Stimulated activated naive B cell treated with anti-CD40 and anti-IgM and Interleukin-4, amounts not matched to agents 10 μg/mL and 1 μg/mL and 100 μg/mL, for 72 hours (primary cell): ENCODE results near the gene FAM111A.

ENCODE experiments used
- ATAC-seq, 2 donors: fragments of 150-1000 bp; cut with Tn5 transposase; replicated peaks; 2 replicates each; pipeline ENCODE4 v1.10.0; 2021; ENCODE audit warnings: moderate library complexity in 1 of 2
- DNase-seq: peaks from one replicate; pipeline ENCODE4 v3.0.0; 2021
- H3K27ac Mint-ChIP-seq: one replicate; pipeline ENCODE4 v1.8.0; 2022; ENCODE audit warnings: mild to moderate bottlenecking, mixed read lengths
- H3K27me3 Mint-ChIP-seq, 2 donors: one replicate each; pipeline ENCODE4 v1.8.0; 2022; ENCODE audit warnings: mixed read lengths in 2 of 2
- H3K36me3 Mint-ChIP-seq, 2 donors: one replicate each; pipeline ENCODE4 v1.8.0; 2022; ENCODE audit warnings: mixed read lengths in 2 of 2, mild to moderate bottlenecking in 1 of 2
- H3K4me1 Mint-ChIP-seq, 2 donors: one replicate each; pipeline ENCODE4 v1.8.0; 2022; ENCODE audit warnings: mixed read lengths in 2 of 2, mild to moderate bottlenecking in 1 of 2
- H3K4me3 Mint-ChIP-seq, 2 donors: one replicate each; pipeline ENCODE4 v1.8.0; 2022; ENCODE audit warnings: mild to moderate bottlenecking in 2 of 2, mixed read lengths in 2 of 2, moderate library complexity in 1 of 2
- H3K9me3 Mint-ChIP-seq, 2 donors: one replicate each; pipeline ENCODE4 v1.8.0; 2022; ENCODE audit warnings: mixed read lengths in 2 of 2, mild to moderate bottlenecking in 1 of 2

The FAM111A gene

GRCh38 chr11:59157433-59157832 lies 14.8 kb downstream of the FAM111A start:
- ATAC-seq (peak in 1 of 2 donors; percentile 5), DNase-seq (no peak)
- Mint-ChIP-seq H3K36me3 (peaks cover 0 to 4% of the 10 kb centered on the region in 2 donors), H3K27ac (no peak overlapping the region), H3K4me3 (no peak overlapping the region), H3K4me1 (peaks cover 17 to 24% of the 10 kb centered on the region in 2 donors), H3K27me3 (no peaks in the 10 kb centered on the region), H3K9me3 (no peaks in the 10 kb centered on the region)

DNA sequence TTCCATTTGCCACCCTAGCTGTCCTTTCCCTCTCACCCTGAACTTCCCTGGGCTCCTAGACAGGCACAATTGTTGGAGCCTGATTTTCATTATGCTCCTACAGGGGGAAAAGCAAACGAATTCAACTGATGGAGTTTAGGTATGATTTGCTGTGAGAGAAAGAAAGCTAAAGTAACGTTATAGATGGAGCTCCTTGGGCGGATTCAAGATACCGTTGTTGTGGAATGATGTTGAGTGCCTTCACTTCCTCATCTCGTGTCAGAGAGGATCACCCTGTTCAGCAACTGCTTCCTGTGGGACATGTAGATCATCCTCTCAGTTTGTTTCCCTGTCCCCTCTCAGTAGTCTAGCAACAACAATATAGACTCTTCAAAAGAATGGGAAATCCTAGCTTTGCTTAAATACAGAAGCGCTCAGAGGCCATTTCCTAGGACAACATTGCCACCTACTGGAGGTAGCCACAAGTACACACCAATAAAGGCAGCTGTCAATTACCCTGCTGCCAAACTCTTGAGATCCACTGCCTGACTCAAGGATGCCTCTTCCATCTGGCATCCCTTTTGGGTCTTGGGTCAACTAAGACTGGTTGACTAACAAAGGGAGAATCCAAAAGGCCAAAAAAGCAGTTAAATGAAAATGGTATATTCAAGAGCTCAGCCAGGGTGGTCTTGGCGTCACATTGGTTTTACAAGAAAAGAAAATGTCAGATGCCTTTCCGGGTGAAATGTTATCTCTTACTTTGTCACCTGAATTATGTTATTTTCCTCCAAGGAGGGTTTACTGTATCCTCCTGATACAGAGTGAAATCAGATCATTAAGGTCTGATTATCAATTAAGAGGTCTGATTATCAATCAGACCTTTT lies 15.8 kb downstream of the FAM111A start:
- Mint-ChIP-seq H3K27me3 (no peaks in the 10 kb centered on the region), H3K4me1 (peaks cover 13 to 19% of the 10 kb centered on the region in 2 donors), H3K9me3 (no peaks in the 10 kb centered on the region), H3K36me3 (no peaks in the 10 kb centered on the region), H3K27ac (peak overlapping the region; percentile 85), H3K4me3 (peak overlapping the region; percentile 47 to 62)
- ATAC-seq (peak; percentile 94 to 97), DNase-seq (no peak)

GRCh38 chr11:59164028-59164427 lies 21.4 kb downstream of the FAM111A start:
- H3K4me1 Mint-ChIP-seq: no peaks in the 10 kb centered on the region
- ATAC-seq: no peak
- H3K27me3 Mint-ChIP-seq: no peaks in the 10 kb centered on the region
- DNase-seq: no peak
- H3K9me3 Mint-ChIP-seq: no peaks in the 10 kb centered on the region
- H3K36me3 Mint-ChIP-seq: no peaks in the 10 kb centered on the region
- H3K27ac Mint-ChIP-seq: no peak overlapping the region
- H3K4me3 Mint-ChIP-seq: no peak overlapping the region

GRCh38 chr11:59171508-59172322 lies 29.1 kb downstream of the FAM111A start, which contains the start of gene DTX4:
TSS of gene DTX4 (plus strand) at chr11:59172132. CDS start at chr11:59172596, 464 bp downstream.
- peak within 1 kb of the TSS; percentile 87 to 92 for H3K4me3 Mint-ChIP-seq
- no peaks in the 10 kb centered on the region for H3K27me3 Mint-ChIP-seq
- peak; percentile 83 for DNase-seq
- H3K36me3 Mint-ChIP-seq: peaks cover 0 to 2% of the 10 kb centered on the region in 2 donors
- H3K4me1 Mint-ChIP-seq: peaks cover 26 to 29% of the 10 kb centered on the region in 2 donors
- peak; percentile 82 to 84 for ATAC-seq
- peak within 1 kb of the TSS; percentile 93 for H3K27ac Mint-ChIP-seq
- H3K9me3 Mint-ChIP-seq: no peaks in the 10 kb centered on the region

- DNase-seq: peak; percentile 31
- Mint-ChIP-seq H3K36me3 (peaks cover 3 to 10% of the 10 kb centered on the region in 2 donors), H3K27ac (peak overlapping the region; percentile 93), H3K4me1 (peaks cover 29 to 30% of the 10 kb centered on the region in 2 donors), H3K27me3 (no peaks in the 10 kb centered on the region), H3K9me3 (no peaks in the 10 kb centered on the region), H3K4me3 (peak overlapping the region; percentile 87 to 92)
- peak; percentile 36 to 39 for ATAC-seq
Observed at GRCh38 chr11:59172345-59173079, 29.9 kb downstream of the FAM111A start.

- H3K27ac Mint-ChIP-seq: peak overlapping the region; percentile 93
- DNase-seq (no peak), ATAC-seq (peak in 1 of 2 donors; percentile 2)
- peaks cover 29 to 30% of the 10 kb centered on the region in 2 donors for H3K4me1 Mint-ChIP-seq
- peak overlapping the region; percentile 87 to 92 for H3K4me3 Mint-ChIP-seq
- no peaks in the 10 kb centered on the region for H3K9me3 Mint-ChIP-seq
- H3K36me3 Mint-ChIP-seq: peaks cover 6 to 18% of the 10 kb centered on the region in 2 donors
- H3K27me3 Mint-ChIP-seq: no peaks in the 10 kb centered on the region
Observed at GRCh38 chr11:59173080-59173963, 30.7 kb downstream of the FAM111A start.

DNA sequence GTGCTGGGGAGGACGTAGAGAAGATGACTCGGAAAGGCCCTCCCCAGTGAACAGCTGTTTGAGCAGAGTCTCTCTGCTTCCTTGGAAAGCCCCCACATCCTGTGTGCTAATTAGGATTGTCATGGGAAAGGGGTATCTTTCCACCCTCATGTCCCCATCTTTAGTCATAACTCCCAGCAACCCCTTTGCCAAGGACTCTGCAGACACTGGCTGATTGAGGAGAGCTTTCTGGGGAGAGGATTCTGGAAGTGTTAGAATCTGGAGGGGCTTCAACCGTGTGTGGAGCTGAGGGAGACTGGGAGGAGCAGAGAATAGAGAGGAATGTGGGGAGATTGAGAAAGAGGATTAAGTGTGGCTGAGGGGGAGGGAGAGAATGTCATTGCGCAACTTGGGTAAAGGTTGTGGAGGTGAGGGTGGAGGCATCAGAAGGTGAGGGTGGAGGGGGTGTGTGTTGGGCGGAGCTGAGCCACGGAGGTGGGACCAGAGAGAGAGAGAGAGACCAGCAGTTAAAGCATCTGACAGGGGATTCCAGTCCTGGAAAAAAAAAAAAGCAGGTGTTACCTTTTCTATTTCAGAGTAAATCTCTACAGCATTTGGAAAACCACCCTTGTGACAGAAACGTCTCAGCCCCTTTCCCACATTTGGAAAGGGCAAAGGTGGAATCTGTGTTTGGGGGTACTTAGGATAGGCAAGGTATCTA lies 31.5 kb downstream of the FAM111A start:
- H3K4me3 Mint-ChIP-seq: peak overlapping the region; percentile 54 to 92
- H3K27me3 Mint-ChIP-seq: no peaks in the 10 kb centered on the region
- H3K36me3 Mint-ChIP-seq: peaks cover 11 to 23% of the 10 kb centered on the region in 2 donors
- DNase-seq (no peak), ATAC-seq (no peak)
- peaks cover 3 to 5% of the 10 kb centered on the region in 2 donors for H3K9me3 Mint-ChIP-seq
- peak overlapping the region; percentile 1 for H3K27ac Mint-ChIP-seq
- H3K4me1 Mint-ChIP-seq: peaks cover 29 to 33% of the 10 kb centered on the region in 2 donors

DNA sequence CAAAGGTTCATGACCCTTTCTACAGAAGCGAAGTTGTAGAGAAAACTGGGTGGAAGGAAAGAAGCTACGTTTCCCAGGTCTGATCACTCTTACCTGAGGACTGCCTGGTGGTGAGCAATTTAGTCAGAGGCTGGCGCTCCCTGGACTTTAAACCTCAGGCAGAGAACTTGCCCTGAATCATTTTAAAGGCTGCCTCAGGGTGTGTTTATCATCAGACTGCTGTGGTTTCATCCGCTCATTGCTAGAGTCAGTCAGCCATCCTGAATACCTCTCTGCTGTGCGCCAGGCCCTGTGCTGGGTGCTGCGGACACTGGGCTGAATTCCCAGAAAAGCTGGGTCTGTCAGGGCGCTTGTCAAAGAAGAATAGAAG lies 32.0 kb downstream of the FAM111A start:
- Mint-ChIP-seq H3K27ac (no peak overlapping the region), H3K4me3 (no peak overlapping the region), H3K36me3 (peaks cover 15 to 28% of the 10 kb centered on the region in 2 donors), H3K4me1 (peaks cover 29 to 33% of the 10 kb centered on the region in 2 donors), H3K9me3 (peaks cover 7 to 9% of the 10 kb centered on the region in 2 donors), H3K27me3 (no peaks in the 10 kb centered on the region)
- DNase-seq (no peak), ATAC-seq (peak in 1 of 2 donors; percentile 15)

DNA sequence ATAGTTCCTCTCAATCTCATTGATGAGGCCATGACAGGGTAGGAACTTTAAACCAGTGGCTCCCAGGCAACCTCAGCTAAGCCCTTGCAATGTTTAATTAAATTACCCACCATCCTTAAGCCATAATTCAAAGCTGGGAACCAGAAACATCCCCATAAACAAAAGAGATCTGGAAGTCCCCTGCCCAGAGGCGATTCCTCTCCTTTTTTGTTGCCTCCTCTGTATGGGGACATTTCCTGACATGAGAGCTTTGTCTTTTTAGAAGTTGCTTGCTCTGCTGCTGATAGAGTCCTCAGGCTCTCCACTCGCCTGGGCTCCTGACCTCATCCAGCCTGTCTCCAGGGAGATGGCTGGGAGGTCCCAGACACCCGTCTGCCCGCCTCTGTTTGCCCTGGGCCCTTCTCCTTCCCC lies 32.4 kb downstream of the FAM111A start:
- Mint-ChIP-seq H3K9me3 (peaks cover 8 to 11% of the 10 kb centered on the region in 2 donors), H3K4me3 (no peak overlapping the region), H3K27me3 (no peaks in the 10 kb centered on the region), H3K4me1 (peaks cover 29 to 35% of the 10 kb centered on the region in 2 donors), H3K36me3 (peaks cover 16 to 32% of the 10 kb centered on the region in 2 donors), H3K27ac (no peak overlapping the region)
- ATAC-seq (no peak), DNase-seq (no peak)

GRCh38 chr11:59176330-59176729 lies 33.7 kb downstream of the FAM111A start:
- Mint-ChIP-seq H3K9me3 (peaks cover 8 to 11% of the 10 kb centered on the region in 2 donors), H3K27ac (no peak overlapping the region), H3K36me3 (peaks cover 16 to 35% of the 10 kb centered on the region in 2 donors), H3K4me3 (no peak overlapping the region), H3K4me1 (peaks cover 29 to 39% of the 10 kb centered on the region in 2 donors), H3K27me3 (no peaks in the 10 kb centered on the region)
- DNase-seq (no peak), ATAC-seq (no peak)

DNA sequence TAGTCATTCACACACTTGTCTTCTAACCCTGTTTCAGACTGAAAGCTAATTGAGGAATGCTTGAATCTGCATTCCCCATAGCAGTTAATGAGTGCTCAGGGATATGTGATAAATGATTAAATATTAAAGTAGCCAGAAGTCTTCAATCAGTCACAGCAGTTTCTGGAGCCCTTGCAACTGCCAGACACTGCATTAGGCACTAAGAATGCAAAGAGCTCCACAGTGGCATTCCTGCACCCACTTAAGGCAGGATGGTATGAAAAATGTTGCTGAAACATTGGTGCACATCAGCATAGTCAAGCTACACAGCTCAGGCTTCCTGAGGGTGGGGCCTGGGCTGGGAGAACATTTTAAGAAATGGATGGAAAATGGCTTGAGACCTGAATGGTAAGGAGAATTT lies 35.7 kb downstream of the FAM111A start:
- peaks cover 24 to 36% of the 10 kb centered on the region in 2 donors for H3K4me1 Mint-ChIP-seq
- DNase-seq (no peak), ATAC-seq (no peak)
- peaks cover 23 to 45% of the 10 kb centered on the region in 2 donors for H3K36me3 Mint-ChIP-seq
- no peak overlapping the region for H3K27ac Mint-ChIP-seq
- no peaks in the 10 kb centered on the region for H3K27me3 Mint-ChIP-seq
- H3K9me3 Mint-ChIP-seq: peaks cover 8 to 11% of the 10 kb centered on the region in 2 donors
- no peak overlapping the region for H3K4me3 Mint-ChIP-seq

DNA sequence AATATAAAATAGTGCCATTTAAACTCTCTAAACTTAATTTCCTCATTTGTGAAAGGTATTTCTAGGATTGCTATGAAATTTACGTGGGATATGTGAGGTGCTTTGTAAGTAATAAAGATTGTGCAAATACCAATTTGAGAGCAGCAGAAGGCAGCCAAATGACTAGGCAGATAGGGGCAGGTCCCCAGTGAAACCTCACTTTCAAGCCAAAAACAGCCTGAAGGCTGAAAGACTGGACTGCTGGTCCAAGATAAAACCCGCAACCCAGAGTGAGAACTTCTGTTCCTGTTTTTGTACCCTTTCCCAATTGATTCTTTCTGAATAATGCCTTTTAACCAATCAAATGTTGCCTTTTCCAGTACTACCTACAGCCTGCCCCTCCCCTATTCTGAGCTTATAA lies 36.5 kb downstream of the FAM111A start:
- Mint-ChIP-seq H3K4me3 (no peak overlapping the region), H3K4me1 (peaks cover 19 to 31% of the 10 kb centered on the region in 2 donors), H3K36me3 (peaks cover 26 to 51% of the 10 kb centered on the region in 2 donors), H3K9me3 (peaks cover 8 to 11% of the 10 kb centered on the region in 2 donors), H3K27me3 (no peaks in the 10 kb centered on the region), H3K27ac (no peak overlapping the region)
- DNase-seq (no peak), ATAC-seq (no peak)
